ENCODE measurements around the gene GRK6. TPM values are rescaled to one million over a fixed set of nuclear protein-coding genes. Genes with fewer than 3 reads are reported as not detected.
"Not testable (repeated sequence)": the region's sequence is repeated elsewhere in the genome, so short reads cannot be mapped to it uniquely, and the experiment has no call there.

Gene GRK6
- total and polyA plus RNA-seq, 12 donors, result 6.7 to 22.9 (median 15.2) TPM

DNA sequence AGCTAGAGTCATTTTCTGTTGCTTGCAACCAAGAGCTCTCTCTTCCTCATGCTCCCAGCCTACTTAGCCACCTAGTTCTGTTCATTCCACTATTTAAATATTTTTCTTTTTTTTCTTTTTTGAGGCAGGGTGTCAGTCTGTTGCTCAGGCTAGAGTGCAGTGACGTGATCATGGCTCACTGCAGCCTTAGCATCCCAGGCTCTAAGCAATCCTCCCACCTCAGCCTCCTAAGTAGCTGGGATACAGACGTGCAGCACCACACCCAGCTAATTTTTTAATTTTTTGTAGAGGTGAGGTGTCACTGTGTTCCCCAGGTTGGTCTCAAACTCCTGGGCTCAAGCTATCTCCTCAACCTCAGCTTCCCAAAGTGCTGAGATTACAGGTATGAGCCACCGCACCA, 12.0 kb upstream of the GRK6 start:
- Histone ChIP-seq H3K4me3 (no peak overlapping the region), H3K9me3 (no peaks in the 10 kb centered on the region), H3K27ac (no peak overlapping the region), H3K36me3 (no peaks in the 10 kb centered on the region), H3K4me1 (peaks cover 0 to 23% (median 0%) of the 10 kb centered on the region in 9 donors), H3K27me3 (peaks cover 0 to 12% (median 0%) of the 10 kb centered on the region in 7 donors)
- DNase-seq, result no peak
- TF ChIP-seq, protein P1, sequence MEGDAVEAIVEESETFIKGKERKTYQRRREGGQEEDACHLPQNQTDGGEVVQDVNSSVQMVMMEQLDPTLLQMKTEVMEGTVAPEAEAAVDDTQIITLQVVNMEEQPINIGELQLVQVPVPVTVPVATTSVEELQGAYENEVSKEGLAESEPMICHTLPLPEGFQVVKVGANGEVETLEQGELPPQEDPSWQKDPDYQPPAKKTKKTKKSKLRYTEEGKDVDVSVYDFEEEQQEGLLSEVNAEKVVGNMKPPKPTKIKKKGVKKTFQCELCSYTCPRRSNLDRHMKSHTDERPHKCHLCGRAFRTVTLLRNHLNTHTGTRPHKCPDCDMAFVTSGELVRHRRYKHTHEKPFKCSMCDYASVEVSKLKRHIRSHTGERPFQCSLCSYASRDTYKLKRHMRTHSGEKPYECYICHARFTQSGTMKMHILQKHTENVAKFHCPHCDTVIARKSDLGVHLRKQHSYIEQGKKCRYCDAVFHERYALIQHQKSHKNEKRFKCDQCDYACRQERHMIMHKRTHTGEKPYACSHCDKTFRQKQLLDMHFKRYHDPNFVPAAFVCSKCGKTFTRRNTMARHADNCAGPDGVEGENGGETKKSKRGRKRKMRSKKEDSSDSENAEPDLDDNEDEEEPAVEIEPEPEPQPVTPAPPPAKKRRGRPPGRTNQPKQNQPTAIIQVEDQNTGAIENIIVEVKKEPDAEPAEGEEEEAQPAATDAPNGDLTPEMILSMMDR (IDR thresholded peaks at IDR 0.05), result no peak
- ATAC-seq, result no peak
- WGBS, 2 donors, result 81 to 82% methylated on average over 3 of the region's 3 CpGs
- intact Hi-C loops (cut with DNase I), result no loop called here

DNA sequence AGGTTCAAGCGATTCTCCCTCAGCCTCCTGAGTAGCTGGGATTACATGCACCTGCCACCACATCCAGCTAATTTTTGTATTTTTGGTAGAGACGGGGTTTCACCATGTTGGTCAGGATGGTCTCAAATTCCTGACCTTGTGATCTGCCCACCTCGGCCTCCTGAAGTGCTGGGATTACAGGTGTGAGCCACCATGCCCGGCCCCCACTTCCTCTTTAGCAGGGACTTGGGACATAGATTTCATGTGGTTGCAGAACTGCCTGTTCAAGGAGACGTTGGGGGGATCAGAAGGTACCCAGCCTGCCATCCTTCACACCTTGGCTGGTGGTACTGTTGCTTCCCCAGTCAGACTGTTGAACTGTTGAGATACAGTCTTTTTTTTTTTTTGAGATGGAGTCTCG, 9.4 kb upstream of the GRK6 start:
- H3K4me3 ChIP-seq; H3K36me3 ChIP-seq; H3K9me3 ChIP-seq; DNase-seq; H3K27me3 ChIP-seq; H3K27ac ChIP-seq; intact Hi-C loops (cut with DNase I); ATAC-seq: not testable (repeated sequence)
- H3K4me1 ChIP-seq, result peaks cover 0 to 23% (median 0%) of the 10 kb centered on the region in 9 donors
- WGBS, 2 donors, result 87 to 89% methylated on average over 6 of the region's 6 CpGs

DNA sequence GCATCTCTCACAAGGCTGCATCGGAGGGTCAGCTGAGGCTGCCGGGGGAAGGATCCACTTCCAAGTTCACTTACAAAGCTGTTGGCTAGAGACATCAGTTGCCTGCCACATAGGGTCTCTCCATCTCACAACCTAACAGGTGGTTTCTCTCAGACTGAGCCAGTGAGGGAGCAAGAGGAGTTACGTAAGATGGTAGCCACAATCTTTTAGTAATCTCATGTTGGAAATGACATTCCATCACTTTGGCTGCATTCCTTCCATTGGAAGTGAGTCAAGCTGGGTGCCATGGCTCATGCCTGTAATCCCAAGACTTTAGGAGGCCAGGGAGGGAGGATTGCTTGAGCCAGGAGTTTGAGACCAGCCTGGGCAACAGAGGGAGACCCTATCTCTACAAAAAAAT, 7.4 kb upstream of the GRK6 start:
- no peak overlapping the region for H3K27ac ChIP-seq
- WGBS, 2 donors, result 71 to 85% methylated on average over 3 of the region's 3 CpGs
- ATAC-seq, result no peak
- no peak for DNase-seq
- TF ChIP-seq, protein P1 (IDR thresholded peaks at IDR 0.05), result no peak
- H3K27me3 ChIP-seq, result no peaks in the 10 kb centered on the region
- no peaks in the 10 kb centered on the region for H3K9me3 ChIP-seq
- H3K4me1 ChIP-seq, result peaks cover 0 to 15% (median 0%) of the 10 kb centered on the region in 9 donors
- intact Hi-C loops (cut with DNase I), result no loop called here
- no peaks in the 10 kb centered on the region for H3K36me3 ChIP-seq
- H3K4me3 ChIP-seq, result no peak overlapping the region

GRCh38 chr5:177420472-177420871, 6.0 kb upstream of the GRK6 start:
- ATAC-seq; DNase-seq; H3K36me3 ChIP-seq; H3K9me3 ChIP-seq; H3K27me3 ChIP-seq; intact Hi-C loops (cut with DNase I); H3K27ac ChIP-seq; H3K4me3 ChIP-seq: not testable (repeated sequence)
- peaks cover 1 to 20% (median 4%) of the 10 kb centered on the region in 9 donors for H3K4me1 ChIP-seq
- 75% methylated on average over 7 of the region's 7 CpGs for WGBS, 2 donors

GRCh38 chr5:177421062-177421798, 5.2 kb upstream of the GRK6 start:
- DNase-seq, result no peak
- TF ChIP-seq, protein P1 (IDR thresholded peaks at IDR 0.05), result no peak
- peaks cover 3 to 20% (median 8%) of the 10 kb centered on the region in 9 donors for H3K4me1 ChIP-seq
- H3K9me3 ChIP-seq, result no peaks in the 10 kb centered on the region
- H3K27ac ChIP-seq, result no peak overlapping the region
- intact Hi-C loops (cut with DNase I), result no loop called here
- ATAC-seq, result no peak
- no peak overlapping the region for H3K4me3 ChIP-seq
- WGBS, 2 donors, result 77 to 81% methylated on average over 6 of the region's 6 CpGs
- H3K36me3 ChIP-seq, result no peaks in the 10 kb centered on the region
- no peaks in the 10 kb centered on the region for H3K27me3 ChIP-seq

Measured in heart right ventricle (tissue), 16 donors.